Left lobe of liver (tissue), 2 donors: ENCODE data around the gene CREBBP. TPM values are rescaled to one million over a fixed set of nuclear protein-coding genes. Genes with fewer than 3 reads are reported as not detected.
A peak's percentile ranks its signal among the peaks of the same experiment; 100 is the strongest.

Source experiments
- ATAC-seq: fragments of 200-7000 bp; cut with Tn5 transposase; one replicate; pipeline ENCODE4 v1.9.1; 2020; ENCODE audit warnings: mild to moderate bottlenecking, moderate library complexity
- DNase-seq: peaks from one replicate; pipeline ENCODE4 v3.0.0-alpha.2; 2020; ENCODE audit warnings: low spot score
- total RNA-seq: library from RNA; stranded (reverse); gene quantifications from one replicate; pipeline ENCODE4 v1.2.1, GENCODE V29; 2021
- donor health status: DM: no; HTN: no; CAD: no; lungs with moderate emphysema.
- donor health status: DM: no; HTN: yes; CAD: no.

The CREBBP gene
- total RNA-seq, 1 donor from 2014 or later = 30.3 TPM

DNA sequence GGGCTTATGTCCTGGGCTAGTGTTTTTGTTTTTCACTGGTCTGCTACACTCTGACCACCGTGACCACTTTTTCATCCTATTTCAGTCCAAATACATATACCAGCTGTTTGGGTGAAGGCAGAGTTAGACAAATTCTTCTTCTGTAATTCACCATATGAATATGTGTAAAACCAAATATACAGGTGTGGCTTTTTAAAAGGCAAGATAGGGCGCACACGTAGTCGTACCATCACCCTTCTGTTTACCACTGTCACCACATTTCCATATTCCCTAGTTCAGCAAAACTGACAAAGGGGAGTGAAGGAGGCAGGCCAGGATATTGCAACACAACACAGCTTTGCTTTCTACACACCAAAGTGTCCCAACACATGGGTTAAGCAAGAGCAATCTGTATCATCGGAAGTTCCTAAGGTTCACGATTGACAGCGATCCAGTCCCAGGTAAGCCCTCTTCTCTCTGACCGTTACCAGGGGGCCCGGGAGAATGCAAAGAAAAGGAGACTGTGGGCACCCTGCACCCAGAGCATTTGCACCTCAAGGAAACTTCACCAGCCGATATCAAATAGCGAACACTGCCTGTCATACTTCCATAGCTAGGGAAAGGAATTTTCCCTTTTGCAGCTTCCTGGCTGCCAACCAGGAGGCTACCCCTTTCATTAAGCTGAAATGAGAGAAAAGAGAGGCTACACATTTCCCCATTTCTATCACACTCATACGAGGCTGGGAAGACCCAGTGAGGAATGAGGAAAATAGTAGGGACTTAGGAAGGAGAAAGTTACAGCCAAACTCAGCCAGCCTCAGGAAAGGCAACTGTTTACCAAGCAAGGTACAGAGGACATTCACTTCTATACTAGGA, 23.1 kb downstream of the CREBBP start:
- DNase-seq (peak; percentile 86), ATAC-seq (peak; percentile 75)

DNA sequence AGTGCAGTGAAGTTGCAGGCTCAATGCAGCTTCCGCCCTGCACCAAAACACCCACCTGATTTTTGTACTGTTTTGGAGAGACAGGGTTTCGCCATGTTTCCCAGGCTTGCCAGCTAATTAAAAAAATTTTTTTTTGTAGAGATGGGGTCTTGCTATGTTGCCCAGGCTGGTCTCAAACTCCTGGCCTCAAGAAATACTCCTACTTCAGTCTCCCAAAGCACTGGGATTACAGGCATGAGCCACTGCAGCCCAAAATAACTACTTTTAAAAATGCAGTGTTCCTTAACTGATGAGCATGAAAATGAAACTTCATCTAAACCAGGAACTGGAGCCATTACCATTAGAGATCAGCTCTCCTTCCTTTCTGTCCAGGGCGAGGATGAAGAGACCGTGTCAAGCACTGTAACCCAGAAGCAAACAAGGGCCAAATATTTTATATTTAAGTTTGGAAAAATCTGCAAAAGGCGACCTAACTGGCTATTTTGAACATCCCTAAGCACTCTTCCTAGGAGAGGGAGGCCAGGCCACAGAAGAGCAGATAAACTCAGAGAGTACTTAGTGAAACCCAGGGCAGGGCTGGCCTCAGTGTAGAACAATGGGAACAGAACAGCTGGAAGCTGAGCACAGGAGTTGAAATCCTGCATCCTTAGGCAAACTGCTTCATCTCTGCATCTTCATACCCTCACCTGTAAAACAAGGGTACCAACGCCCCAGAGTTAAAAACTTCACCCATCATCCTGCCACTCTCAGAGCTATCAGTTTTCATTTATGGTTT, 24.0 kb downstream of the CREBBP start:
- ATAC-seq = no peak
- DNase-seq = no peak

DNA sequence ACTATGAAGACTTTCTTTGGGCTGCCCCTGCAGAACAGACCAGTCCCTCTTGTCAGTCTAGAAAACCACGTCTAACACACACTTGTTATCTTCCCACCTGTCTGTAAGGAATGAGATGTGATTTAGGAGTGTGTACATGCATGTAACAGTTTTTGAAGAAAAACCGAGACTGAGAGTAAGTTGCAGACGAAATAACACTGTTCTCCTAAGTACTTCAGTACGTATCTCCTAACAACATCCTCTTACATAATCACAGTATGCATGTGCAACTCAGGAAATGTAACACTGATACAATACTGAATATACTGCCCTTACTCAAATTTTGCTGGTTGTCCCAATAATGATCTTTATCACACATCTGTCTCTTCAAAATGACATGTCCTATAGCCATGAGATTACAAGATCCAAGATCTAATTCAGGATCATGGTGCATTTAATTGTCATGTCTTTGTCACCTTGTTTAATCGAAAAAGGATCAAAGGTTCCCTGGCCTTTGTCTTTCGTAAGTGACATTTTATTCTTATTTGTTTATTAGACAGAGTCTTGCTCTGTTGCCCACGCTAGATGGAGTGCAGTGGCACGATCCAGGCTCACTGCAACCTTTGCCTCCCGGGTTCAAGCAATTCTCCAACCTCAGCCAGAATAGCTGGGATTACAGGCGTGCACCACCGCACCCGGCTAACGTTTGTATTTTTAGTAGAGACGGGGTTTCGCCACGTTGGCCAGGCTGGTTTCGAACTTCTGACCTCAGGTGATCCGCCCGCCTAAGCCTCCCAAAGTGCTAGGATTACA, 25.6 kb downstream of the CREBBP start:
- peak; percentile 62 for ATAC-seq
- DNase-seq = peak; percentile 81

DNA sequence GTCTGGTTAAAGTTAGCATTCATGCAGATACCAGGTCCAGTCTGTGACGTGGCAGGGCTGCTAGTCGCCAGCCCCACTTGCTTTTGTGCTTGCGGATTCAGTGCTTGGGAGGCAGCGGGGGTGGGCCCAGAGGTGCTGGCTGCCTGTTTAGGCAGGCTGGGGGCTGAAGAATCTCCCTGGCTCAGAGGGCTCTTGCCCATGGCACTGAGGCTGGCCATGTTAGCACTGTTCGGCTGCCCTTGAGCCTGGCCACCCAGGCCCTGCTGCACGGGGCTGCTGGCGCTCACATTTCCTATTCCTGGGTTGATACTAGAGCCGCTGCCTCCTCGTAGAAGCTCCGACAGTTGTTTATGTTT, 30.0 kb downstream of the CREBBP start:
- no peak for DNase-seq
- ATAC-seq = no peak

DNA sequence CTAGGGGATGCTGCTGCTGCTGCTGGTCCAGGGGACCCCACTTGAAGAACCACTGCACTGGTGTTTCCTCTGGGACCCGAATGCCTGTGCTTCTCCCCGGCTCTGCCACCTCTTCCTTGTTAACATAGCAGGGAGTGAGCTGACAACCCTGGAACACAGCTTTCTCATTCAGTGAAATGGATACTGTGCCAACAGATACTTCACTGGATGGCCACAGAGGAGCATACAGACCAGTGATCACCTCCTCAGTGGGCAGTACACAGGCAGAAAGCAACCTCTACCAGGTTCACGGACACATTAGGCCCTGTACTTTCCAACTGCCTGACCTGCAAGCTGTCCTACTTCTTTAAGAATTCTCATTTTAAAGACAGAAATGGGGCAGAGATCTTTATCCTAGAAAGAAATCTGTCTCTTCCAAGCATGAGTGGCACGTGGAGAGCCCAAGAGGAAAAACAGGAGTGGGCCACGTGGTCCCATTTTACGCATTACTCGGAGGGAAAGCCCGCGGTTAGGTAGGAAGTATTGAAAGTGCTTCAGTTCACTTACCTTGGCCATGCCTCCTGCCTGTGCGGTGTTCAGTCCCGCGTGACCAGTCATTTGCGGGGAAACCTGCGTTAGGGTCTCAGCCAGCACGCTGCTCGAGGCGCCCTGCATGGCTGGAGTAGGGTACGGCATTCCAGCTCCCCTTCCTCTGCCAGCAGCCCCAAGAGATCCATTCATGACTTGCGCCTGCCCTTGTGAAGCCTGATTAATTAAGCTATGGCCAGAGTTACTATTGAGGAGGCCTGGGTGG, 30.6 kb downstream of the CREBBP start:
- DNase-seq (no peak), ATAC-seq (no peak)

DNA sequence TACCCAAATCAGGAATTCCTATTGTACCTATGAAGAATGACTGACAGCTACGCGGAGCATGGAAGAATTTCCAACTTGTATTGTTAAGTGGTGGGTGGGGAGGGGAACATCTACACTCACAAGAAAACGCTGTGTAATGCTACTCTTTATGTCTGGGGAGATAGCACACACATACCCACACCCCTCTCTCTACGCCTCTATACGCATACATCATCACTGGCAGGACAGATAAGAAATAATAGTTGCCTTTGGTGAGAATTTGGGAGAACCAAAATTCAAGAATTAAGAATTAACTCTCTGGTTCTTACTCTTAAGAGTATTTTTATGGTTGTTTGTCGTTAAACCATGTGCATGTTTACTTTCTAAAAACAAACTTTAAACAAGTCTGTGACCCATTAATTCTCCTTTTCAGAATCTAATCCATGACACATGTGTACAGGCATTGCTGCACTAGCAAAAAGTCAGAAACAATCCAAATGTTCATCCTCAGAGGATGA, 33.9 kb downstream of the CREBBP start:
- no peak for DNase-seq

DNA sequence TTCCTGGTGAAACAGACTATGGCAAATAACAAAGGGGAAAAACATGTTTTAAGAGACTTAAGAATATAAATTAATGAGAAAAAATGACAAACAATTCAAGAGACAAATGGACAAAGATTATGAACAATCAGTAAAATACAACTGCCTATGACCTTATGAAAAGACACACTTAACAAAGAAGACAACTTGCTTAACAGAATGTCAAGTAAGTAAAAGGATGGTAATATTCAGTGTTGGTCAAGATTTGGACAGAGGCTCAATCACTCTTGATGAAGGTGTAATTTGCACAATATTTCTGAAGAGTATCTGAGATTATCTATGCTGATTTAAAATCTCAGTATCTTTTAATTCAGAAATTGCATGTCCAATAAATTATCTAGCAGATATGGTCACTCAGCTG, 34.4 kb downstream of the CREBBP start:
- ATAC-seq = no peak

More for the DNA sequence above, 33.9 kb downstream of the CREBBP start:
- ATAC-seq = no peak

DNA sequence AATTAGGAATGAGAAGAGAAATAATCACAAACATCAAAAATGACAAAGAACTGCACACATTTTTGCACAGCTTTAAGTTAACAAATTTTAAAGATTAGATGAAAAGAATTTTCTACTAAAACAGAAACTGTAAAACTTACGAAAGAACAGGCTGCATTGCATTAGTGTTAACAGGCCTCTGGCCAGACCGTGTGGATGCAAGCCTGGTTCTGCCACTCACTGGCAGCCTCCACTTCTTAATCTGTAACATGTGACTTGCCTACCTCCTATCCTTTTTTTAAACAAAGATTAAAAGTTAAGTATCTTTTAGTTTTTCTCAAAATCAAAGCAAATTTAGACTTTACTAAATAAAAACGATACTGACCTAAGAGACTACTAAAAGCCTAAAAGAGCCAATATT, 37.5 kb downstream of the CREBBP start:
- DNase-seq = no peak
- peak; percentile 95 for ATAC-seq

More for the DNA sequence above, 34.4 kb downstream of the CREBBP start:
- DNase-seq = no peak

DNA sequence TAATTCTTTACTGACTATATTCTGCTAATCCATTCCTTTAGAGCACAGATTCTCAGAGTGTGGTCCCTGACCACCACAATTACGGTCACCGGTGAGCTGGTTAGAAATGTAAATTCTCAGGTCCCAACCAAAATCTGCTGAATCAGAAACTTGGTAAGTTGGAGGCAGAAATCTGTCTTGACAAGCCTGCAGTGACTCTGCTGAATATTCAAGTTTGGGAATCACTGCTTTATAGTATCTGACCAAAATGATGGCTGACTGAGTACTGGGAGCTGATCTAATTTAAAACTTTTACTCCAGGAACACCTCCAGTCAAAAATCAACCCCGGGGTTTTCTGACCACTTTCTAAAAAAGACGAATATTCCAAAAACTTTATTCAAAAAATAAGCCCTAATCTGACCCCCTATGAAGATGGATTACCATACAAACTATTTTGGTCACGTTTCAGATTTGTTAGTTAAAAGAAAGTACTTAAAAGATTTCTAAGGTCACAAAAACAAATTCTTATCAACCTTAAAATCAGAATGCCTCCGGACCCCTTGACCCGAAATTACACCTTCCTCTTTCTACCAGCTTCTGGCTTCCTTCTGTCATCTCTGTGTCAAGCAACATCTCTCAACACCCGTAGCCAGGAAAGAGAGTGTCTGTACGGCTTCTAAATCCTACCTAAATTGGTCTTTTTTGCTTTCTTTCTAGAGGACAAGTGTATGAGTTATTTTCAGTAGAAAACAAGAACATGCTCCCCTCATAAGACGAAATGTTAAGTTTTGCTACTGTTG, 38.6 kb downstream of the CREBBP start:
- no peak for ATAC-seq
- DNase-seq = no peak

DNA sequence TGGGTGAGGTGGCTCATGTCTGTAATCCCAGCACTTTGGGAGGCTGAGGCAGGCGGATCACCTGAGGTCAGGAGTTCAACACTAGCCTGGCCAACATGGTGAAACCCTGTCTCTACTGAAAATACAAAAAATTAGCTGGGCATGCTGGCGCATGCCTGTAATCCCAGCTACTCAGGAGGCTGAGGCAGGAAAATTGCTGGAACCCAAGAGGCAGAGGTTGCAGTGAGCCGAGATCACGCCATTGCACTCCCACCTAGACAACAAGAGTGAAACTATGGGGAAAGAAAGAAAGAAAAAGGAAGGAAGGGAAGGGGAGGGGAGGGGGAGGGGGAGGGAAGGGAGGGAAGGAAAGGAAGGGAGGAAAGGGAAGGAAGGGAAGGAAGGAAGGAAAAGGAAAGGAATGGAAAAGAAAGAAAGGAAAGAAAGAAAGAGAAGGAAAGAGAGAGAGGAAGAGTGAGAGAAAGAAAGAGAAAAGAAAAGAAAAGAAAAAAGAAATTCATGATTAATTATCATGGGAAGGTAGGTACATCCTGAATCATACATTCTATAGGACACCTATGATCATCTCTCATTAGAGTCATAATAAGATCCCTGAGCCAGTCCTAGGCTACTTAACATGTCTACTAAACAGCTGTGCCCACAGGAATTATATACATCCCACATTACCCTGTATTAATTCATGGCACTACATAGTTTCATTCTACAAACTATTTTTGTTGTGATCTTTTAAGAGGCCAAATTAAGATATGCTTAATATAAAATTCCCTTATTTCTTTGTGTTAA, 40.9 kb downstream of the CREBBP start:
- ATAC-seq = no peak
- DNase-seq = no peak

DNA sequence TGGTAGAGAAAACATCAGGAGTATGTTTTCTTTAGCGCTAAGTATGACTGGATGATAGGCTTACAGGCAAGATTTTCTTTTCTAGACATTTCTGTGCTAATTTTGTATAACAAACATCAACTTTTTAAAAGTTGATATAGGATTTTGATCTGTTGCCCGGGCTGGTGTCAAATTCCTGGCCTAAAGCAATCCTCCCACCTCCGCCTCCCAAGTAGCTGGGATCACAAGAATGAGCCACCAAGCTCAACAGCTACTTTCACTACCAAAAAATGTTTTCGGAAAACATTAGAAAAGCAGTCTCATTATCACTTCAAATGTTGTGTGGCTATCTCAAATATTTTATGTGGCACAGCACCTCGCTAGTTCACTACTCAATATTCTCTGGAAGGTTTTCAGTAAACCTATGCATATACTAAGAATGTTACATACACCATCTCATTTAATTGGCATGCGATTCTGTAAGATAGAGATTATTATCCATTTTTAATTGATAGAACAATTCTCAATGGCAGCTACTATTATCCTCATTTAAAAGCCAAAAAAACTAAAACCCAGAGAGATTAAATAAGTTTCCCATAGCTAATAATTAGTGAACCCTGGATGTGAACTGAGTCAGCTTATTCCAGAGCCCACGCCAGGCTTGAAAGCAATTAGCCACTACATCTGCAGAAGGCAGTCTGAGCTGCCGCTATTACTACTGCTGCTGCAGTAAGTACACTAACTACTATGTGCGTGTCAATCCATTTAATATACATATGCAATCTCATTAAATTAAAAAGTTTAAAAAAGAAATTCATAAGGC, 41.7 kb downstream of the CREBBP start:
- ATAC-seq (no peak), DNase-seq (no peak)

DNA sequence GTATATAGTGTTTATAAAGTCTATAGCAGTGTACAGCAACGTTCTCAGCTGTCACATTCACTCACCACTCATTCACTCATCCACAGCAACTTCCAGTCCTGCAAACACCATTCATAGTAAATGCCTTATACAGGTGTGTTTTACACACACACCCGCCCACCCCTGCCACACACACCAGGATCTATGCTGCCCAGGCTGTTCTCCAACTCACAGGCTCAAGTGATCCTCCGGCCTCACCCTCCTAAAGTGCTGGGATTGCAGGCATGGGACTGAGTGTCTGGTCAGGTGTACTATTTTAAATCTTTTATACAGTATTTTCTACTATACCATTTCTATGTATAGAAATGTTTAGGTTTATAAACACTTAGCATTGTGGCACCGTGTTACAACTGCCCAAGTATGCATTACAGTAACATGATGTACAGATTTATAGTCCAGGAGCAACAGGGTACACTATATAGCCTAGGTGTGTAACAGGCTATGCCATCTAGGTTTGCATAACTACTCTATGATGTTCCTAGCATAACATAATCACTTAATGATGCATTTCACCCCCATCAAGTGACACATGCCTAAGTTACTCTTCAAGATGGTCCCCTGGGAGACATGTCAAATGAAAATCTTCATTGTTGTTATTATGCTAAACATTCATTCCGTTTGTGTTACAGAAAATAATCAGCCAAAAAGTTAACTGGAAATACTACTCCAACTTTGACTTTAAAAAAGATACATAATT, 42.5 kb downstream of the CREBBP start:
- DNase-seq (no peak), ATAC-seq (peak; percentile 12)

DNA sequence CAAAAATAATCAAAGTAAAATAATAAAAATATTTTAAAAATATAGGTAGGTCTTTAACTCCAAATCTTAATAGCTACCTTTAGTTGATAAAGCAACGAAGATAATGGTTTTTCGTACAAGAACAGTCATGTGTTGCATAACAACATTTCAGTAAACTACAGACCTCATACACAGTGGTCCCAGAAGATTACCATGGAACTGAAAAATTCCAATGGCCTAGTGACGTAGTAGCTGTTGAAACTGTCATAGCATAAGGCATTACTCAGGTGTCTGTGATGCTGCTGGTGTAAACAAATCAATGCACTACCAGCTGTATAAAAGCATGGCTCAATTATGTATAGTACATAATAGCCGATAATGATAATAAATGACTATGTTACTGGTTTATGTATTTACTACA, 43.9 kb downstream of the CREBBP start:
- no peak for DNase-seq
- no peak for ATAC-seq

DNA sequence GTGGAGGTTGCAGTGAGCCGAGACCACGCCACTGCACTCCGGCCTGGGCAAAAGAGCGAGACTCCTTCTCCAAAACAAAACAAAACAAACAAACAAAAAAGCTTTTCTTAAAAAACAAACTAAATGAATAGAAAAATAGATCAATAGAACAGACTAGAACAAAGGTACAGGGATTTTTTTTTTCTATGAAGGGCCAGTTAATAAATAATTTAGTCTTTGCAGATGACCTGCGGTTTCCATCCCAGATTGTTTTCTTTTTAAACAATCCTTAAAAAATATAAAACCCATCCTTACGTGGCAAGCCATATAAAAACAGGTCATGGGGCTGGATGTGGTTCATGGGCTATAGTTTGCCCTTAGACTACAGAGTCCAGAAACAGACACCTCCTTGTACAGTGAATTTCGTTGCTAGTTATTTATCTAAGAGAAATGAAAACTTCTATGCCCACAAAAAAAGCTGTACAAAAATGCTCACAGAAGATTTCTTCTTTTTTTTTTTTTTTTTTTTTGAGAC, 45.4 kb downstream of the CREBBP start:
- ATAC-seq (peak; percentile 49), DNase-seq (no peak)

DNA sequence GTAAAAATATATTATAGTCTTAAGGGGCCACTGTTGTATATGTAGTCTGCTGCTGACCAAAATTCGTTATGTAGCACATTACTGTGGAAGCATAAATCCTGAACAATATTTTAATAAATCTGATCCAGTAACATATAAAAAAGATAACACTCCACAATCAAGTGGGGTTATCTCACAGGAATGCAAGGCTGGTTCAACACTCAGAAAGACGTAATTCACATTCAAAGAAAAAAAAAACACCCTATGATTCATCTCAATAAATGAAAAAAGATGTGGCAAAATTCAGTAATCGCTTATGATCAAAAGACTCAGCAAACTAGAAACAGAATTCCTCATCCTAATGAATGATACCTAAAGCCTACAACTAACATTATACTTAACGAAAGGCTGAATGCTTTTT, 47.8 kb downstream of the CREBBP start:
- ATAC-seq = no peak
- DNase-seq = no peak

DNA sequence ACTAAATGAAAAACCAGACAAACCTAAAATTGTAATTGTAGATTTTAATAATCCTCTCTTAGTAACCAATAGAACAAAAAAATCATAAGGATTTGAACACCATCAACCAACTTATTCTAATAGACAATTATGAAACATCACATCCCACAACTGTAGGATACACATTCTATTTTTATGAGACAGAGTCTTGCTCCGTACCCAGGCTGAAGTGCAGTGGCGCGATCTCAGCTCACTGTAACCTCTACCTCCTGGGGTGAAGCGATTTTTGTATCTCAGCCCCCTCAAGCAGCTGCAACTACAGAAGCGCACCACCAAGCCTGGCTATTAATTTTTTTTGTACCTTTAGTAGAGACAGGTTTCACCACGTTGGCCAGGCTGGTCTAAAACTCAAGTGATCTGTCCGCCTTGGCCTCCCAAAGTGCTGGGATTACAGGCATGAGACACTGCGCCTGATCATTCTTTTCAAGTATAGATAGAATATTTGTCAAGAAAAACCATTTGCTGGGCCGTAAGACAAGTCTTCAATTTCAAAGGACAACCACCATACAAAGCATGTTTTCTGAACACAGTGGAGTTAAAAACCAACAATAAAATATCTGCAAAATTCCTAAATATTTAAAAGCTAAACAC, 49.8 kb downstream of the CREBBP start:
- ATAC-seq = no peak

More for the DNA sequence above, 49.8 kb downstream of the CREBBP start:
- DNase-seq = no peak
